Measurements from ENCODE around the gene PRSS2.

DNA sequence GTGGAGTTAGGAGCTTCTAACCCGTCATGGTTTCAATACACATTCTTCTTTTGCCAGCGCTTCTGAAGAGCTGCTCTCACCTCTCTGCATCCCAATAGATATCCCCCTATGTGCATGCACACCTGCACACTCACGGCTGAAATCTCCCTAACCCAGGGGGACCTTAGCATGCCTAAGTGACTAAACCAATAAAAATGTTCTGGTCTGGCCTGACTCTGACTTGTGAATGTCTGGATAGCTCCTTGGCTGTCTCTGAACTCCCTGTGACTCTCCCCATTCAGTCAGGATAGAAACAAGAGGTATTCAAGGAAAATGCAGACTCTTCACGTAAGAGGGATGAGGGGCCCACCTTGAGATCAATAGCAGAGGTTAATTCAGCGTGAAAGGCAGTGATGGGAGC is 22.4 kb downstream of the PRSS2 start:
- TF ChIP-seq POLR2A (IDR thresholded peaks at IDR 0.05; ENCODE audit: low read length) (no peak), GATA1 (IDR thresholded peaks at IDR 0.05; ENCODE audit: low read depth, low read length) (no peak)

Data from erythroblast (primary cell).